HG03460 (cell line): ENCODE data around the gene ERC2.
"Not testable (repeated sequence)": the region's sequence is repeated elsewhere in the genome, so short reads cannot be mapped to it uniquely, and the experiment has no call there.

Experiments
- ATAC-seq: cut with Tn5 transposase; IDR thresholded peaks from one replicate; pipeline ENCODE4 v1.9.1; 2021; ENCODE audit not compliant: unreplicated experiment

Gene ERC2

GRCh38 chr3:55519019-55519418 lies 949.2 kb downstream of the ERC2 start:
- ATAC-seq, result no peak

DNA sequence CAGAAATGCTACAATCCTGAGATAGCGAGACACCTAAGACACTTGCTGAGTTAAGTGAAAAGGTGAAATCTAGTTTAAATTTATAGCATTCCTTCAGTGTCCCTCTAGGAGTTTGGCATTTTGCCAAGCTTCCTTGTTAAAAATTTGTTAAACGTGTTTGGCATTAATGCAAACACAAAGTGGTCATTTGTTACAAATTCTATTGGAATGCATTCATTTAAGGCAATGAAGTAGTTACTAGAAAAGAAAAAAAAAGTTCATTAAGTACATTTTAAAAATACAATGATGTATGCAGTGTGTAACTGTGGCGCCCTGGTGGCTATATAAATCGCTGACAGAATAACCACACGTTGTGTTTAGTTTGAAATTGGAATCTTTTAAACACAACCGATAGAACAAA lies 949.8 kb downstream of the ERC2 start:
- ATAC-seq, result no peak

DNA sequence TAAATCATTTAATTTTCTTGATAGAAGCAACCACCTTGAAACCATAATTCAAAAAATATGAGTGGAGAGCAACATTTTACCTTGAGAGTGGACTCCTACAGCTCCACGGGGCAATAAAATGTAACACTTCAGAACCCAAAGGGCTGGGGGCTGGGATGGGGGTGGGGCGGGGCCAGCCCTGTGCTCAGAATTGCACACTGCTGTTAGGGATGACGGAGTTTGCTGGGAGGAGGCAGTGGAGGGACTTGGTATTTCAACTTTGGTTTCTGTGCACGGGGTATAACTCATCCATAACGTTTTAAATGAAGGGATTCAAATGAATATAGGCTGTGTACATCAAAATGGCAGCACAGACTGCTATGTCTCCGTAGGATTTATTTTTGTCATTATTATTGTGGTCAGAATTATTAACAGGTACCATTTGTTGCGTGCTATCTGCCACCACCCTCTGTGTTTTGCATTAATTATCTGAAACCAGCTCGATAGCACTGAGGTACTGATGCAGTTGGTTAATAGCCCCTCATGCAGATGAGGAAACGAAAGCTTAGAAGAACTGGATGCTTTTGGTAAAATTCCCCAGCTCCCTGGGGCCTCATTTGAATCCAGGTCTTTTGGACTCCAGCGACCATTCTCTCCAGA lies 951.8 kb downstream of the ERC2 start:
- ATAC-seq, result no peak

GRCh38 chr3:55515550-55516246 lies 952.6 kb downstream of the ERC2 start:
- ATAC-seq, result no peak

GRCh38 chr3:55514962-55515361 lies 953.3 kb downstream of the ERC2 start:
- no peak for ATAC-seq

GRCh38 chr3:55512571-55513343 lies 955.5 kb downstream of the ERC2 start:
- no peak for ATAC-seq

DNA sequence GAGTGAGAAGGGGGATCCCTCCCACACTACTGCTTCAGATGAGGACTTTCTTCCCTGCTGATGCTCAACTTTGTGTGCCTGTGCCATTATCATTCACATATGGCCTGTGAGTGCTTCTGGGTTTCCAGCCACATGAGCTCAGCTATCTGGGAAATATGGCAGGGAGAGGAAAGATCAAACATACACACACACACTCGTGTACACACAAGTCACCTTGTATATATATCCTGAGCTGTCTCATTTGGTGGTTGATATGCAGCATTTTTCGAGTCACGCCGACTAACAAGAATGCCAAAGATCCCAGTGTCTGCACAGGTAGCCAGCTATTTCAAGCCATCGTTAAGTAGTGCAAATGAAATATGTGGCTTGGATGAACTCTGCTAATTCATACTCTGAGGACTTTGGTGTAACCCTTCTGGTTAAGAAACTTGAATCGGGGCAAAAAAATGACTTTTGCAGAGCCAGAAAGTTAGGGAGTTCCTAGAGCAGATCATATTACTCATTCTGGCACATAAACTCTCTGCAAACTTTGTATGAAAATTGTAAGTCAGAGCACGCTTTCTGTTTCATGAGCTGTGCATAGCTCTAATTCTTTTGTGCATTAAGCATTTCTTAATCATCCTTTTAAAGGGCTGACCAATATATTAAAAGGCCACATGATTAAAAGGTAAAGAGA lies 956.2 kb downstream of the ERC2 start:
- no peak for ATAC-seq

GRCh38 chr3:55508335-55508734 lies 959.9 kb downstream of the ERC2 start:
- no peak for ATAC-seq

DNA sequence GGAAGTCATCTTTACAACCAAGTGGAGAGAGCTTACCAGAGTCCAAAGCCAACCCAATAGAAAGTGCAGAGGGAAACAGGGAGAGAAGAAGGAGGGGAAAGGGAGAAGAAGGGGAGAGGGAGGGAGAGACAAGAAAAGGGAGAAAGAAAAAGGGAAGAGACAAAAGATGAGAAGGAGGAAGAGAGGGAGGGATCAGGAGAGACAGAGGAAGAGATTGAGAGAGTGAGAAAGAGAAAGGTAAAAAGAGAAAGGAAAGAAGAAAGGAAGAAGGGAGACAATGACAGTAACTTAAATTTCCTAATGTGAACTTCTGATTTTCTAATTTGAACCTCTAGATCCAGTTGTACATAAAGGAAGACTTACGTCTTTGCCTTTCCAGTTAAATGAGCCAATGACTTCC lies 960.5 kb downstream of the ERC2 start:
- no peak for ATAC-seq

- no peak for ATAC-seq
Observed at GRCh38 chr3:55505776-55506175, 962.5 kb downstream of the ERC2 start.

DNA sequence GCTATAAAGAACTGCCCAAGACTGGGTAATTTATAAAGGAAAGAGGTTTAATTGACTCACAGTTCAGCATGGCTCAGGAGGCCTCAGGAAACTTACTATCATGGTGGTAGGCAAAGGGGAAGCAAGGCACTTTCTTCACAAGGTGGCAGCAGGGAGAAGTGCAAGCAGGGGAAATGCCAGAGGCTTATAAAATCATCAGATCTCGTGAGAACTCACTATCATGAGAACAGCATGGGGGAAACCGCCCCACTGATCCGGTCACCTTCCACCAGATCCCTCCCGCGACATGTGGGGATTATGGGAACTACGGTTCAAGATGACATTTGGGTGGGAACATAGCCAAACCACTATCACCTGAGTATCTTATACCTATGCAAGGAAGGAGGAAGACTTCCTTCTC lies 963.2 kb downstream of the ERC2 start:
- ATAC-seq, result not testable (repeated sequence)

DNA sequence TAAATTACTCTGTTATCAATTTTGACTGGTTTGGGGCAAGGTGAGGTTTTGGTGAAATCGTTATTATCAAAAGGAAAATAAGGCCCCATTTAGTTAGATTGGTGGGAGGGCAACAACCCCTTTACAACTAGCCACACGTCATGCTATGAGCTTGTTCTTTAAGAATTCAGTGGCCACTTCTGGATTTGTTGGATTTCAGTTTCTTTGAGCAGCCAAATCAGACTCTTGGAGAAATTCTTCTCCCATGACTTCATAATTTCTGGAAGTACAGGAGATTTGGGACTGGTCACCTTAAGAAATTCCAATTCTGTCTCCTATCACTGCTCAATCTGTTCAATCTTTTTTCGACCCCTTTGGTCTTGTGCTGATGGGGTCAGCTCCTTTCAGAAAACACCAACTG lies 966.4 kb downstream of the ERC2 start:
- ATAC-seq, result no peak

GRCh38 chr3:55500555-55501330 lies 967.5 kb downstream of the ERC2 start:
- ATAC-seq, result no peak

DNA sequence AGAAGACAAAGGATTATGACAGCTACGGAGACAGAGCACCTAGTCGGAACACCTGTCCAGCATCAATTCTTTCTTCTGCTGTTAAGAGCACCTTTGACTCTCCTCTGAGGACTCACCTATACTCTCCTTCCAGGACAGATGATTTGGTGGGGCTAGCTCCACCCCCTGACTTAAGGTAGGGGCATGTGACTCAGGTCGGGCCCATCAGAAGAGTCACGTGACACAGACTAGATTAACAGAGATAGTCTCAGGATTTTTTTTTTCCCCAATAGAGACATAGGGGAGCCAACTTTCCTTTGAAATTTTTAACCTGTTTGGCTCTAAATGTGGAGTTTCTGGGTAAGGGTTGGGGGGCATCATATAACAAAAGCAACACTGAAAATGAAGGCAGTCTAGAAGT lies 969.7 kb downstream of the ERC2 start:
- ATAC-seq, result no peak

GRCh38 chr3:55497250-55497649 lies 971.0 kb downstream of the ERC2 start:
- ATAC-seq, result no peak

DNA sequence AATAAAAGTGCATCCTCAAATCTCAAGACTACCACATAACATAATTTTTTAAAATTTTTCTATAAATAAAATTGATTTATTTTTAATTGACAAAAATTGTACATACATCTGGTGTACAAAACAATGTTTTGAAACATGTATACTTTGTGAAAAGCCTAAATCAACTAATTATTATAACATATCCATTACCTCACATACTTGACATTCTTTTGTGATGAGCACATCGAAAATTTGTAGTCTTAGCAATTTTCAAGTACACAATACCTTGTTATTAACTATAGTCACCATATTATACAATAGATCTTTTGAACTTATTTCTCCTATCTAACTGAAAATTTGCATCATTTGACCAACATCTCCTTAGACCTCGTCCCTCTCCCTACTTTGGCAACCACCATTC lies 973.3 kb downstream of the ERC2 start:
- no peak for ATAC-seq

DNA sequence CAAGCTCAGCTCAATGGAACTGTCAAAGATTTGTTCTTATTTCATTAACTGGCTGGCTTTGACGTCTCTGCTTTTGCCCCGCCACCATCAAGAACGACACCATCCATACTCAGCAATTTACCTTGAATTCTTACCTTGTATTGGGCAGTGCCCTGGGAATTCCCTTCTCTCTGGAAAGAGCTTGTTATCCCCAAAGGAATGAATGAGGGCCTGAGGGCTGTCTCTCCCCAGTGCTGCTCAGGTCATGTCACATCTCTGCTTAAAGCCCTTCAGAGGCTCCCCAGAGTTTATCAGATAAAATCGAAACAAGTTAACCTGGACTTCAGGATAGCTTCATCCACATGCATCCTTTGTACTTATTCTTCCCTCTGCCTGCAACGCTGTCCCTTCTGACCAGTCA lies 975.3 kb downstream of the ERC2 start:
- no peak for ATAC-seq

DNA sequence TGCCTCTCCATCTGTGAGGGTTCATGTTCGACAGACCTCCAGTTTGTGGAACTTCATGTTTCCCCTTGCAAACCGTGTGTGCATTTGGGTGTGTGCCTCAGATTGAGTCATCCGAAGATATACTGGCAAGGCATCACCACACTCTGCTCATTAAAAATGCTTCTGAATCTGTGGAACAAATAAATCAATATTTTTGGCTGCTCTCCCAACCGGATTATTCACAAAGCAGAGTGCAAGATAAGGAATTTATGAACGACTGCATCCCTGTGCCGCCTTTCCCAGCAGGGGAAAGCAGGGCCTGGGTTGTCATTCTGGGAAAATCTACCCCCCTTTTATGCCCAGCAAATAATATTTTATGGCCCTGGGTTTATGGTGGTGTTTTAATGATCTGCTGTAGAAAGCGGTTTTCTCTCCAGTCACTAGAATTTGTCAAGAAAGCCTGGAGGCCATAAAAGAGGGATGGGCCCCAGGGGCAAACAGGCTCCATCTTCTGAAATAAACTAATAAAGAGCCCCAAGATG lies 976.9 kb downstream of the ERC2 start:
- ATAC-seq, result no peak

- ATAC-seq, result no peak
Observed at GRCh38 chr3:55490276-55490913, 977.9 kb downstream of the ERC2 start.

DNA sequence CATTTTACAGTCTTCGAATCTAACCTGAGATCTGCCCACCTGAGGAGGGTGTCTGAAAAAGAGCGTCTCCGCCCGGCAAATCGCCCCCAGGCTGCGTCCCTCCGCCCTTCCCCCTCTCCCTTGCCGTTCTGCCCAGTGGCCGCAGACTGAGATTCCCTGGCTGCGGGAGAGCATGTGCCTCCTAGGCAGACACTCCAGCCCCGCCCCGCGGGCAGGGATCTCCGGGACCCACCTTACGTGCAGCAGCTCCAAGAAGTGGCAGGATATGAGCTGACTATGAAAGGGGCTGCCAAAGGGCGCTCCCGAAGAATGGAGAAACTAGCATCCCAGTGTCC lies 978.5 kb downstream of the ERC2 start:
- no peak for ATAC-seq
